ENCODE results near the gene BICRA. TPM values are rescaled to one million over a fixed set of nuclear protein-coding genes. Genes with fewer than 3 reads are reported as not detected.

Gene BICRA
- total RNA-seq, 1 donor from 2014 or later, result 17.1 TPM

- TF ChIP-seq, protein P1, sequence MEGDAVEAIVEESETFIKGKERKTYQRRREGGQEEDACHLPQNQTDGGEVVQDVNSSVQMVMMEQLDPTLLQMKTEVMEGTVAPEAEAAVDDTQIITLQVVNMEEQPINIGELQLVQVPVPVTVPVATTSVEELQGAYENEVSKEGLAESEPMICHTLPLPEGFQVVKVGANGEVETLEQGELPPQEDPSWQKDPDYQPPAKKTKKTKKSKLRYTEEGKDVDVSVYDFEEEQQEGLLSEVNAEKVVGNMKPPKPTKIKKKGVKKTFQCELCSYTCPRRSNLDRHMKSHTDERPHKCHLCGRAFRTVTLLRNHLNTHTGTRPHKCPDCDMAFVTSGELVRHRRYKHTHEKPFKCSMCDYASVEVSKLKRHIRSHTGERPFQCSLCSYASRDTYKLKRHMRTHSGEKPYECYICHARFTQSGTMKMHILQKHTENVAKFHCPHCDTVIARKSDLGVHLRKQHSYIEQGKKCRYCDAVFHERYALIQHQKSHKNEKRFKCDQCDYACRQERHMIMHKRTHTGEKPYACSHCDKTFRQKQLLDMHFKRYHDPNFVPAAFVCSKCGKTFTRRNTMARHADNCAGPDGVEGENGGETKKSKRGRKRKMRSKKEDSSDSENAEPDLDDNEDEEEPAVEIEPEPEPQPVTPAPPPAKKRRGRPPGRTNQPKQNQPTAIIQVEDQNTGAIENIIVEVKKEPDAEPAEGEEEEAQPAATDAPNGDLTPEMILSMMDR (IDR thresholded peaks at IDR 0.05), result peak; percentile 18
- H3K4me1 Mint-ChIP-seq (ENCODE audit: unreplicated experiment), result peaks cover 10% of the 10 kb centered on the region
- no peaks in the 10 kb centered on the region for H3K9me3 Mint-ChIP-seq (ENCODE audit: unreplicated experiment)
- DNase-seq (ENCODE audit: extremely low spot score, unreplicated experiment), result no peak
- H3K27me3 Mint-ChIP-seq (ENCODE audit: unreplicated experiment), result no peaks in the 10 kb centered on the region
- no peak overlapping the region for H3K4me3 Mint-ChIP-seq (ENCODE audit: unreplicated experiment)
- peaks cover 20% of the 10 kb centered on the region for H3K36me3 Mint-ChIP-seq (ENCODE audit: unreplicated experiment)
- no peak overlapping the region for H3K27ac Mint-ChIP-seq (ENCODE audit: unreplicated experiment)
These were observed 84.6 kb downstream of the BICRA start for GRCh38 chr19:47693489-47693888.

DNA sequence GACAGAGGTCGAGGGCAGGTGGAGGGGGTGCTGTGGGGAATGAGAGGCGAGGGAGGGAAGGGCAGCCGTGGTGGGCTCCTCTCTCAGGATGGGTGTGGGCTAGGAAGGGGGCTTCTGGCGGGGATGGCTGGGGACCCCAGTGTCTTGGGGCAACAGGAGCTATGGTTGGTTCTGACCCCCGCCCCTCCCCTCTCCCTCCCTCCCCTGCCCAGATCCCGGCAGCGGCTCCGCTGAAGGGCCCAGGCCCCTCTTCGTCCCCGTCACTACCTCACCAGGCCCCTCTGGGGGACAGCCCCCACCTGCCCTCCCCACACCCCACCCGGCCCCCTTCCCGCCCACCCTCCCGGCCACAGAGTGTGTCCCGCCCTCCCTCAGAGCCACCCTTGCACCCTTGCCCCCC is 85.0 kb downstream of the BICRA start:
- Mint-ChIP-seq H3K36me3 (ENCODE audit: unreplicated experiment) (peaks cover 22% of the 10 kb centered on the region), H3K4me3 (ENCODE audit: unreplicated experiment) (no peak overlapping the region), H3K9me3 (ENCODE audit: unreplicated experiment) (no peaks in the 10 kb centered on the region), H3K27ac (ENCODE audit: unreplicated experiment) (no peak overlapping the region), H3K27me3 (ENCODE audit: unreplicated experiment) (no peaks in the 10 kb centered on the region), H3K4me1 (ENCODE audit: unreplicated experiment) (peaks cover 10% of the 10 kb centered on the region)
- no peak for DNase-seq (ENCODE audit: extremely low spot score, unreplicated experiment)
- TF ChIP-seq, protein P1 (IDR thresholded peaks at IDR 0.05), result no peak

DNA sequence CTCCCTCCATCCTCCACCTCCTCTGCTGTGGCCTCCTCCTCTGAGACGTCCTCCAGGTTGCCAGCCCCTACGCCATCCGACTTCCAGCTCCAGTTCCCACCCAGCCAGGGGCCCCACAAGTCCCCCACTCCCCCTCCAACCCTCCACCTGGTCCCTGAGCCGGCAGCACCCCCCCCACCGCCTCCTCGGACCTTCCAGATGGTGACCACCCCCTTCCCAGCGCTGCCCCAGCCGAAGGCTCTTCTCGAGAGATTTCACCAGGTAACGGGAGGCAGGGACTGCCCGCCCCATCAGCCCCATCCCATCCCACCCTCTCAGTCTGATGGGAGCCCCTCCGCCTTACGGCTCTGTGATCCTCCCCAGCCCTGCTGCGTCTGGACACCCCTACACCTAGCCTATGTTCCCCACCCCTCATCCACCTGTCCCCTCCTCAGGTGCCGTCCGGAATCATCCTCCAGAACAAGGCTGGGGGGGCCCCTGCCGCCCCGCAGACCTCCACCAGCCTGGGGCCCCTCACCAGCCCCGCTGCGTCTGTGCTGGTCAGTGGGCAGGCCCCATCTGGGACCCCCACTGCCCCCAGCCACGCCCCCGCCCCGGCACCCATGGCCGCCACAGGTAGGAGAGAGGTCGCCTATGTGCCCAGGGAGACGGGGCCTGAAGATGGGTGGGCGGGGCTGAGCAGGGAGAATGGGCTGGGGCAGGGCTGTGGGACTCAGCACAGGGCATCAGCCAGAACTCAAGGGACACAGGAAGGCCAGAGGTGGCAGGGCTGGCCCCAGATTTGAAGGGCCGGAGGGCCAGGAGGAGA is 85.7 kb downstream of the BICRA start:
- H3K36me3 Mint-ChIP-seq (ENCODE audit: unreplicated experiment), result peaks cover 22% of the 10 kb centered on the region
- H3K9me3 Mint-ChIP-seq (ENCODE audit: unreplicated experiment), result no peaks in the 10 kb centered on the region
- H3K27me3 Mint-ChIP-seq (ENCODE audit: unreplicated experiment), result no peaks in the 10 kb centered on the region
- no peak overlapping the region for H3K27ac Mint-ChIP-seq (ENCODE audit: unreplicated experiment)
- no peak for DNase-seq (ENCODE audit: extremely low spot score, unreplicated experiment)
- TF ChIP-seq, protein P1 (IDR thresholded peaks at IDR 0.05), result no peak
- H3K4me1 Mint-ChIP-seq (ENCODE audit: unreplicated experiment), result peaks cover 10% of the 10 kb centered on the region
- H3K4me3 Mint-ChIP-seq (ENCODE audit: unreplicated experiment), result no peak overlapping the region

DNA sequence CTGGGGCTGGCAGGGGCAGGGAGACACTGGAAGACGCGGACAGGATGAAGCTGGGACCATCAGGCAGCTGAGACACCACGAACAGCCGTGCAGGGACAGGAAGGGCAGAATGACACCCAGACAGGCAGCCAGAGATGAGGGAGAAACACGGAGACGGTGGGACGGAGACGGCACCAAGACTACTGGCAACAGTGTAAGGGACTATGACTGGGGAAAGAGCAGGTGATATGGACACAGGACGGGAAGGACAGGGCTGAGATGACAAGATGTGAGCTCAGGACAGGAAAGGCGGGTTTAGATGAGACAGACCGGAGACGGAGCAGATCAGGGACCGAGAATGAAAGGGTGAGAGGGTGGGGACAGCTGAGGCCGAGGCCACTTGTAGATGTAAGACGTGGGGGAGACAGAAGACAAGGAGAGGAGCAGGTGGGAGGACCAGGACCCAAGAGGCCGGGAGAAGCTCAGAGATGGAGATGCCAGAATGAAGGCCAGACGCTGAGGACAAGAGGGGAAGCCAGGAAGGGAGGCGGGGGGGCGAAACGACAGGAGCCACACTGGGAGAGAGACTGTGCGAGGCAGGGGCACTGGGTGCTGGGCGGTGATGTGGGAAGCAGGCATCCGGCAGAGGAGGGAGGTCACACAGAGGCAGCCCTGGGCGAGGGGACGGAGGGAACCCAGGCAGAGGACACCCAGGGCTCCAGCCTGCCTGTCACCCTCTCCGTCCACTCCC is 86.8 kb downstream of the BICRA start:
- H3K4me3 Mint-ChIP-seq (ENCODE audit: unreplicated experiment), result no peak overlapping the region
- H3K27me3 Mint-ChIP-seq (ENCODE audit: unreplicated experiment), result no peaks in the 10 kb centered on the region

More for the DNA sequence above, 86.8 kb downstream of the BICRA start:
- Mint-ChIP-seq H3K36me3 (ENCODE audit: unreplicated experiment) (peaks cover 20% of the 10 kb centered on the region), H3K9me3 (ENCODE audit: unreplicated experiment) (no peaks in the 10 kb centered on the region), H3K27ac (ENCODE audit: unreplicated experiment) (no peak overlapping the region), H3K4me1 (ENCODE audit: unreplicated experiment) (peaks cover 10% of the 10 kb centered on the region)
- TF ChIP-seq, protein P1 (IDR thresholded peaks at IDR 0.05), result no peak
- no peak for DNase-seq (ENCODE audit: extremely low spot score, unreplicated experiment)

All from osteocyte (in vitro differentiated cells).